Activated CD8-positive, alpha-beta memory T cell treated with anti-CD3 and anti-CD28 coated beads for 1 hour (primary cell): Measurements from ENCODE around the gene CEBPZOS.

Source experiments
- DNase-seq, 2 donors: peaks; one replicate each; pipeline ENCODE4 v3.0.0-alpha.2; 2020; ENCODE audit warnings: low read depth in 1 of 2; ENCODE audit errors: extremely low read depth in 1 of 2

Gene CEBPZOS

DNA sequence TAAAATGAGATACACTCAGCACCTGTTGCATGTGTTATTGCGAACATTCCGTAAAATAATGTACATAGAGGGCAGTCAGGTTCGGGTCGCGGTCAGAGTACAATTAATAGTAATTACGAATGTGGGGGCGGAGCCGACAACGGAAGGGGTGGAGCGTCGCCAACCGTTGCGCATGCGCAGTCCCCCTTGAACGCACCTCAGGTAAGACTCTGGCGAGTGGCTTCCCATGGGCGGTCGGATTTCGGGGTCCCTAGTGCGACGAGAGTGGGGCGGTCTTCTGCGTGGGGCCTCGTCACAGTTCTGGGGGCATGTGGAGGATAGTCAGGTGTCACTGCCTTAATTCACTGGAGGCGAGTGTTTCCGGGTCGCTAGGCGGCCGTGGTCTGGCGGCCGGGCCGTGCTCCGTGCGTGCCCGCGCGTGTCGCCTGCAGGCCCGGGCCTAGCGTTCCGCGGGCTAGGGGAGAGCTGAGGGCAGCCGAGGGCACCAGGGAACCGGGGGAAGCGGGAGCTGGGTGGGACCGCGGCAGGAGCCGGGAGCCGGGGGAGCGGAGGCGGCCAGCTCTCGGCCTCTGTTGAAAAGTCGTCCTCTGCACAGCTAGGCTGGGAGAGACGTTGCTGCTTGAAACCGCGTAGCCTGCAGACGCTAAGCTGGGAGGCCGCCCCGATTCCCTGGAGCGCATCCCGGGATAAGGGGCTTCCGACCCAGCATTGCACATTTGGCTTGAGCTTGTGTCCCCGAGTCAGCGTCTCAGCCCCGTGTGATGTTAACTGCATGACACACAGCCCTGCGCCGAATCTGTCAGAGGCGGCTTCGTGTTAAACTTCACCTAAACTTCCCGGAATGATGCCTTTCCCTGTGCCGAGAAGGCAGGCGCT lies at the start of gene CEBPZOS:
CEBPZOS (plus strand) TSS at position 177 of the 876 bp plus-strand sequence. CDS start 3,209 bp downstream, outside the sequence.
- peak; percentile 80 to 83 for DNase-seq

DNA sequence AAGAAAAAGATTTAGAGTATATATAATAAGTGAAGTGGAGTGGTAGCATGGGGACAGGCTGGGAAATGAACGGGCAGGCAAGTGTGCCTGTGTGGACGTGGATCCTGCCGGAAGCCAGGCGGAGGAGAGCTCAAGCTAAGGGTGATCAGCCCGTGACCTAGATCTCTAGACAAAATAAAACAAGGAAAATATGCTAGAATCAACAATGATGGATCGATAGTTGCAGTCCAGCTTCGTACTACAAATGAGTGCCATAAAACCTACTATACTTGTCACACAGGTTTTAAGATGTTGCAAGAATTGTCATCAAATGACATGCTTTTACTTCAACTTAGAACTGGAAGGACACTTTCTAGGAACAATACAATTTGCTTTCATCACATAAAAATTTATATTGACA lies 48.0 kb upstream of the CEBPZOS start:
- DNase-seq = no peak

DNA sequence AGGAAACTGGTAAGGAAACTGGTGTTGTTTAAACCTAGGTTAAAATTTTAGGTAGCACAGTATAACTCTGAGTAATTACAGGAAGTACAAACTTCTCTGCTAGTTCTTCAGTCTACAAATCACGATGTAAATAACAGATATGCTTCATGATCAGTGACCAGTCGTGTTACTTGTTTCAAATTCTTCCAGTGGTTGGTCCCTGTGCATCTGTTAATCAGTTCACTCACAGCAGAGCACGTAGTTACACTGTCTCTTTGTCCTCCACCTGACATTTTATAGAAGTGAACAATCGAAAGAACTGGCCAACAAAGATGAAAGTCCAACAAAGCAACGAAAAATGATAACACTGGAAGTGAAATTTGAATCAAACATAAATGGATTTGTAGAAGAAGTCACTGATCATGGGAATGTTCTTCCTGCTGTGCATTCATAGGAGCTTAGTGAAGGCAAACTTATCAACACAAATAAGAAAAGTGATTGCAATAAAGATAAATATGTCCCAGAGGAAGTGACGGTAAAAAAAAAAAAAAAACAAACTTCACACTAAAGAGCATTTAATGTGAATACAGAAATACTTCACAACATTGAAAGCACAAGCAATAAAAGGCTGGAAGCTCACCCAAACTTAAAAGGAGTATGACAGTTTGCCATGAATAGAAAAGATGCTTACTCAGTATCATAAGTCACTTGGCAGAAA lies 46.5 kb upstream of the CEBPZOS start:
- DNase-seq = no peak

DNA sequence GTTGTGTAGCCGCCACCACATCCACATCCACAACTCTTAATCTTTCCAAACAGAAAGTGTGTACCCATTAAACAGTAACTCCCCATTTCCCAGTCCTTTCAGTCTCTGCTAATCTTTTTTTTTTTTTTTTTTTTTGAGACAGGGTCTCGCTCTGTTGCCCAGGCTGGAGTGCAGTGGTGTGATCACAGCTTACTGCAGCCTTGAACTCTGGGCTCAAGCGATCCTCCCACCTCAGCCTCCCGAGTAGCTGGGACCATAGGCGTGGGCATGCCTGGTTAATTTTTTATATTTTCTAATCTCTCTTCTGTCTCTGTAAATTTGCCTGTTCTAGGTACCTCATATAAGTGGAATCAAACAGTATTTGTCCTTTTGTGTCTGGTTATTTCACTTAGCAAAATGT lies 43.1 kb upstream of the CEBPZOS start:
- no peak for DNase-seq

DNA sequence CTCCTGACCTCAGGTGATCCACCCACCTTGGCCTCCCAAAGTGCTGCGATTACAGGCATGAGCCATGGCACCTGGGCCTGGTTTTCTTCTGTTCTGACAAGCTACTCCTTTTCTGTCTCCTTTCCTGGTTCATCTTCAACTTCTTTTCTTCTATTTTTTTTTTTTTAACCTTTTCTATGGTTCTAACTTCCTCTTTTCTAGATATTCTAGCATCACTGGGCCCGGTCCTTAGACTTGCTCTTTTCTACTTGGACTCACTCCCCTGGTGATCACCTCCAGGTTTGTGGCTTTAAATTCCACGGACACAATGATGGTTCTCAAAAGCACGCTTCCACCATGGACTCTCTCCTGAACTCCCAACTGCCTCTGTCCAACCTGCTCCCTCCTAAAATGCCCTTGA lies 41.5 kb upstream of the CEBPZOS start:
- no peak for DNase-seq

DNA sequence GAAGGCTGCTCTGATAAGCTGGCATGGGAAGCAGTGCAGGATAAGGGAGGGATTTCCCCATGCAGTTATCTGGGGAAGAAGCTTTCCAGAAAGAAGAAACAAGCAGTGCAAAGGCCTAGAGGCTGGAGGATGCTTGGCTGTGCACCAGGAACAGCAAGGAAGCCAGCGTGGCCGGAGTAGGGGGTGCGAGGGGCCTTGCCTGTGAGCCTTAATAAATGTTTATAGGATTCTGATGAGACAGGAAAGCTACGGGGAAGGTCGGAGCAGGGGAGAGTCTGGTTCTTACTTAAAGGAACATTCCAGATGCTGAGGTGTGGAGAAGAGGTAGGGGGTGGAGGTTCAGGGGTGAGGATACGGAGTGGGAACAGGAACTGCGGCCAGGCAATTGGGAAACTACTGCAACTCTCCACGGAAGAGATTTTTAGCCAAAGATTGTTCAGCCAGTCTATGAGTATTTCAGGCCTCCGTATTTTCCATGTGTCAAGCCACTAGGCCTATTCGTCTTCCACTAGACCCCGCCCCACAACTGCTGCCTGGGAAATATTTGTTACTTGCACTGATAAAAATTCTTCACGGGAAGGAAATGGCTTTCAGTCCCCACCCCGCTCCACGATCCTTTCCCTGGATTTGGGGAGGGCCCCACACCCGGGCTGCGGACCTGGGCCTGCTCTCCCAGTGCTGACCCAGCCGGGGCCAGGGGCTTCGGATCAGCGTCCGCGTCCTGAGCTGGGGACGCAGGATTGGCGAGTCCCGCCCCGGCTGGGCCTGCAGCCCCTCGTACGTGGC lies 40.0 kb upstream of the CEBPZOS start:
- peak in 1 of 2 donors; percentile 19 for DNase-seq

DNA sequence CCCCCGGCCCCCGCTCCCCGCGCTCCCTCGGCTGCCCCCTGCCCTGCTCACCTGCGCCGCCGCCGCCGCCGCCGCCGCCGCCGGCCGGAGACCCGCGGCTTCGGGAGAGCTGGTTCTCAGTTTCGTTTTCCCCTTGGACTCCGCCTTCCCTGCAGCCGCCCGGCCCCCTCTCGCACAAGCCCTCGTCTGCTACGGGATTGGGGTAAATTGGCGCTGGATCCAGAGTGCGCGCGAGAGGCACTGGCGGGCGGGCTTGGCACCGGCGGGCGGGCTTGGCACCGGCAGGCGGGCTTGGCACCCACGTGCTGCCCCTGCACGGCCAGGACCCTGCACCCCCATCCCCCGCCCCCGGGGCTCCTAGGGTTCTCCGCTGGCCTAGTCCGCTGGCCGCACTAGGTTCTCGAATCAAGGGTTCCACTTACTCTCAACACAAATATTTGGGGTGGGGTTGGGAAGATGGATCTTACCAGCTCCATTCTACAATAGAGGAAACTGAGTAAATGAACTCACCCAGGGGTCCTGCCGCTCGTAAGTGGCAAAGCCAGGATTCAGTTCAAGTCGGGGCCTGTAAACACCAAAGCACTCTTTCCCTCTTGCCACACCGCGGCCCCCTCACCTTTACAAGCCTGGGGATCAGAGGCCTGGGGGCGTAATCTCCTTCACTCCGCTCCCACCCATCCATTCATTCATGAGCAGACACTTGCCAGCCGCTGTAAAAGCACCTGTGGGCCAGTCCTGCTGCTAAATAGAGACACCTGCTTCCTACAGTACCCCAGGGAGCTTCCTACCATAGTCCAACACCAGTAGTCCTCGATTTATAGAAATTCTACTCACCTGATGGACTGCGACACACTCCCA lies 39.2 kb upstream of the CEBPZOS start, which contains the start of gene EIF2AK2:
EIF2AK2 (minus strand) TSS at position 124 of the 858 bp plus-strand sequence. CDS start 9,174 bp downstream, outside the sequence.
- DNase-seq = peak; percentile 51 to 71

DNA sequence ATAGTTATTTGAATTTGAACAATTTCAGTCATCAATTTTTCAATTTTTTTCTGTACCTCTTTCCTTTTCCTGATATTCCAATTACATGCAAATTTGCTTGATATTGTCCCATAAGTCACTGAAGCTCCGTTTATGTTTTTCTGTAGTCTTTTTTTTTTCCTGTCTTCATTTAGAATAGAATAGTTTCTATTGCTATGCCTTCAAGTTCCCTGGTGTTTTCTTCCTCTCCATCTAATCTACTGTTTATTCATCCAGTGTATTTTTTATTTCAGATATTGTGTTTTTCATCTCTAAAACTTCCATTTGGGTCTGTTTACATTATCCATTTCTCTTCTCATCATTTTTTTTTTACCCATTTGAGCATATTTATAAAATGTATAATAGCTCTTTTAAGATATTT lies 31.5 kb upstream of the CEBPZOS start:
- DNase-seq = no peak

DNA sequence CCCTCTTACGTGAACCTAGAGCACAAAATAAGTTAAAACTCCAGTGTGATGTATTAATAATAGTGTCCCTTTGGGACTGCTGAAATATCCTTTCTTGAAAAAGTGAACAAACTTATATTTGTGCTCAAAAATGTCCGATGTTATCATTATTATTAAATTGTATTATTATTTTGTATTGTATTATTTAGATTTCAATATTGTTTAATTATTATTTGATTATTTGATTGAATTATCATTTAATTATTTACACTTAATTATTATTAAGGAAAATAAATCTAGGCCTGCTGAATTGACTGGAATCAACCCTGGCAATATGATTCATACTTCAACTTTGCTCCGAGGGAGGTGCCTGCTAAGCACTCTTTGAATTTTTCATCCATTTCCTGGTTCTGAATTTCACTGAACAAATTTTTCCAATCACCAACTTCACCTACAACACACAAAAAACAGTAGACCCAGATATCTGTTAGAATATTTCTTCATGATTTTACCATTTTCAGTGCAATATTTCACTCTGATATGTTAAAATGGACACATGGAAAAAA lies 28.6 kb upstream of the CEBPZOS start:
- no peak for DNase-seq

DNA sequence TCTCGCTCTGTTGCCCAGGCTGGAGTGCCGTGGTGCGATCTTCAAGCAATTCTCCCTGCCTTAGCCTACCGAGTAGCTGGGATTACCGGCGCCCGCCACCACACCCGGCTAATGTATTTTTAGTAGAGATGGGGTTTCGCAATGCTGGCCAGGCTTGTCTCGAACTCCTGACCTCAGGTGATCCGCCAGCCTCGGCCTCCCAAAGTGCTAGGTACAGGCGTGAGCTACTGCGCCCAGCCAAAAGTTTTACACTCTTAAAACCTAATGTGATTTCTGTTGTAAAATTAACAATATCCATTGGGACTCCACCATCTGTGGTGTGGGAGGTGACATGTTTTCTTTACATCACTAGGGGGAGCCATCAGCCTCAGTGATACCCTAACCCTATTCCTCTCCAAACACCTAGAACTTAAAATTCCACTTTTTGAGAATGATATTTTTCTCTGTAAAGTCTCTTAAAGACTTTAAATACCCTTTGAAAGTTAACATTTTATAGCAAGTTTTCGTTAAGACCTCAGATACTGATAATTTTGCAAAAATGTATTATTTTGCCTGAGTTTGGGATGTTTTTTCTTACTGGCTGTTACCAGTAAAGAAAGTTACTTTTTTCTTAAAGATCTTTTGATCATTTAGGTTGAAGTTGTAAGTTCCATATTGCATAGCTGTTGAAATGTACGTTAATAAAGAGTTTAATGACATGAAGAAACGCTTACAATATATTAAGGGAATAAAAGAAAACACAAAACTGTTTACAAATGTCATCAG lies 27.9 kb upstream of the CEBPZOS start:
- no peak for DNase-seq

DNA sequence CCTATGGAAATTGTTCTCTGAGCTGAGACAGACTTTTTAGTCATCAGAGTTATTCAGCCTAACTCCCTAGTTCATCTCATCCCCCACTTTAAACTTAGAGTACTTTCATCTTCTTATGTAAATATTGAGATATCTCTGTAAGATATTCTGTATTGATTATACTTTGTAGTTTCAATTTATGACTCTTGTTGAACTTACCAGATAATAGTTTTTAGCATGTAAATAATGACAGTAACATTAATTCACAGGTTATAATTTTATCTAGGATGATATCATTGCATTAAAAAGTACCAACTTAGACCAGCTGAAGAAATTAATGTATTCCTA lies 24.7 kb upstream of the CEBPZOS start:
- DNase-seq = no peak

DNA sequence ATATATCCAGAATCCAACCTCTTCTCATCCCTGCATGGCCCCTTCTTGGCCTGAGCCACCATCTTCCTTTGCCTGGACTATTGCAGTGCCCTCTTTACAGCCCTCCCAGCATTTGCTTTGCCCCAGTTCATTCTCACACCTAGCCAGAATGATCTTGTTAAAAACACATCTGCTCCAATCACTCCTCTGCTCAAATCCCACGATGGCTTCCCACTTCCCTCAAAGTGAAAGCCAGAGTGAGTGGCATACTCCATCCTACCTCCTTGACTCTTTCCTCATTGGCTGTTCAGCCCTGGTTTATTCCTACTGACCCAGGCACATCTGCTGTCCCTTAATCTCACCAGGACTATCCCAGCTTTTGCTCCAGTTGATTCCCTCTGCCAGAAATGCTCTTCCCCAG lies 22.6 kb upstream of the CEBPZOS start:
- DNase-seq = no peak

DNA sequence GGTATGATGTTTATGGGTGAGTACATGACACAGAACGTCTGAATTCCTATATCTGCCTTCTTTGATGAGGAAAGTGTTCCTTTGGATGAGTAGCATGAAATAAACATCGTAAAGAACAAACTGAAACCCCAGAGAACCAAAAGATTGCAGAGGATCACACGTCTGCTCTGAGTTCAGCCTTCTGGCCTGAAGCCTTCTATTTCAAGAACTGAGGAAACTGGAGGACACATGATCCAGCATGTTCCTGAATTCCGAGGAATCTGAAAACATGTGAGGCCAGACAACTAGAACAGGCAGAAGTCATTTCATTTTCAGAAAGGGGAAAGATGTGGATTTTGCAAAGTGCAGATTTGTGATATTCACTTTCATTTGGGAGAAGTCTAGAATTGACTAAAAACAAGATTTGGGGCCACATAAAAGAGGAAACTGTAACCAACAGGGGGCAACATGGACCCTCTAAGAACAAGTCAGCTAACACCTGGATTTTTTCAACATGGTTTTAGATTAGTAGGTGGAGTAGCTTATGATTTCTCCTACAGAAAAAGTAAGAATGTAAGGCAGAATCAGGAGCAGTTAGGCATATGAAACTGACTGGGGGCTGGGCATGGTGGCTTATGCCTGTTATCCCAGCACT lies 16.2 kb upstream of the CEBPZOS start:
- no peak for DNase-seq

DNA sequence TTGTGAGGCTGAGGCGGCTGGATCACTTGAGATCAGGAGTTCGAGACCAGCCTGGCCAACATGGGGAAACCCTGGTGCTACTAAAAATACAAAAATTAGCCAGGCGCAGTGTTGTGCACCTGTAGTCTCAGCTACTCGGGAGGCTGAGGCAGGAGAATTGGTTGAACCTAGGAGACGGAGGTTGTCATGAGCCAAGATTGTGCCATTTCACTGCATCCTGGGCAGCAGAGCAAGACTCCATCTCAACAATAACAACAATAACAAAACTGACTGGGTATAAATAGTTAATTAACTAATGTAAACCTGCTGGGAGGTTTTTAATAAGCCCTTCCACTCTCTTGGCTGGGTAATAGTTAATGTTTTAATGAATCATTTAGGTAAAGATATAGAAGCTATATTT lies 15.7 kb upstream of the CEBPZOS start:
- no peak for DNase-seq

DNA sequence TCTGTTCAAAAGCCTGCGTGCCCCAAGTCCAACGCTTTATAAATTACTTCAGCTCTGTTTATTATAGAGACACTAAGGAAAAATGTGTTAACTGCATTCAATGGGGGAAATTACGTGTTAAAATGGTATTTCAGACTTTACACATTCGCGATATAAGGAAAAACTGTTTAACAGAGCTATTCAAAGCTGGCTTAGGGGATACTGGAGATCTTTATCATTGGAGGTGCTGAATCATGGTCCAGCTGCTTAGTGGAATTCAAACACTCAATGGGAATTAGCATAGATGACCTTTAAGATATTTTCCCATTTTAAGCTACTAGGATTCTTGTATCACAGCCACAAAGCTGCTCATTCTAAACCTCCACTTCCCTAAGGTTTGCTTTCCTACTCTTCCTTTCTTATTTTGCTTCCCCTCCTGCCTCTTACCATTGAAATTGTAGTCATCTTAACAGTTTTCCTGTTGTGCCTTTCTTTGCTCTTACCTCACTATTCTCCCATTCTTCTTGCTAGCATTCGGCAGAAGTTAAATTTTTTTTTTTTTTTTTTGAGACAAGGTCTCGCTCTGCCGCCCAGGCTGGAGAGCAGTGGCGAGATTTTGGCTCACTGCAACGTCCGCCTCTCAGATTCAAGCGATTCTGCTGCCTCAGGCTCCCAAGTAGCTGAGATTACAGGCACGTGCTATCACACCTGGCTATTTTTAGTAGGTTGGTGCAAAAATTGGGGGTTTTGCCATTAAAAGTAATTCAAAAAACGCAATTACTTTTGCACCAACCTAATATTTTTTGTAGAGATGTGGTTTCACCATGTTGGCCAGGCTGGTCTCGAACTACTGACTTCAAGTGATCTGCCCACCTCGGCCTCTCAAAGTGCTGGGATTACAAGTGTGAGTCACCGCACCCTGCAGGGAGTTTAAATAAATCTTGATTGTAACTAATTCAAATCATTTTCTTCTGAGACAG lies 14.3 kb upstream of the CEBPZOS start:
- no peak for DNase-seq

DNA sequence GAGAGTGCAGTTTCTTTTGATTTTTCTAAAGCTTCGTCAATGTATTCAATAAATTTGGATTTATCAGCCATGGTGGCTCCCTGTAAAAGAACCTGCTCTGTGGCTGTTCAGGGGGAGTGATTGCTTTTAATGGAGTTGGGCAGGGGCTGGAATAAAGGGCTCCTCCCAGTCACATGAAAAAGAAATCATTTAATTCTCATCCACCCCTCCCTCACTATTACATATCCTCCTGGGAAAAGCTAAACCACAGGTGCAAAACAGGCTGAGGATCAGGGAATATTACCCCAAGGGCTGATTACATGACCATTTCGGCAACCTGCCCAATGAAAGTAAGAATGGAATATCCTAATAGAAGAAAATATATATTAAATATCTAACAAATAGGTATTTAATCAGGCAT lies 7.7 kb upstream of the CEBPZOS start, which contains the start of gene SULT6B1:
SULT6B1 (minus strand) TSS at position 101 of the 400 bp plus-strand sequence; CDS start at position 71, 30 bp downstream.
- no peak for DNase-seq

DNA sequence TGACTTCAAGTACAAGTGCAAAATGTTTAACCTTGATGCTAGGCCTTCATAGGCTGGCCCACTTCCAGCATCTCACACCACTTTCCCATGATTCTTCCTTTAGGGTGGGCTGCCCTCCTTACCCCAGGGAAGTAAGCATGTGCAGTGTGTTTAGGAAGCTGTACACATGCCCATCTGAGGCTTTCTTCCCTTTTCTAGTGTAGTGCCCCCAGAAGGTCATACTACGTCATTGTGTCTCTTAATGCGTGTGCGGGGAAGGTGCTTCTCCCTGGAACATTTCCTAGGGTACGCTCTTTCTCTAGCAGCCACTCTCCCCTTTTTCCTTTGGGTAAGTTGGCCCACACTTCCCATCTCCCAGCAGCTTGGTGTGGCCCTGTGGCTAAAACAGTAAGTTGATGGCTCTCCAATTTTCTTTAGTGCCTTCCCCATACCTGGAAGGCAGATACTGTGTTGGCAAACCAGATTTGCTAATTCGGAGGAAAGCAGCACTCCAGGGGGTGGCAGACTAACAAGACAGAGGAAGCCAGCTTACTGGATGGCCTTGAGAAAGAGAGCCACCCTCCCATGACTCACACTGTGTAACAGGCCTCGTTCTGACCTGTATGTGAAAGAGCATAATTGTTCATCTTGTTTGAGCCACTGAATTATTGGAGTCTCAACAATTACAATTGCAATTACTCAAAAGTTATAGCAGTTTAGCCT lies 6.7 kb upstream of the CEBPZOS start:
- DNase-seq = no peak
